OCI-LY1 (cell line): ENCODE data around the gene GSTA1.
"Not testable (repeated sequence)": the region's sequence is repeated elsewhere in the genome, so short reads cannot be mapped to it uniquely, and the experiment has no call there.

ENCODE experiments used
- H2AFZ ChIP-seq: fragments of 200-600 bp; sonication (generic), shearing (Covaris generic); 2 replicates; pipeline ENCODE4 v1.6.0; 2014; ENCODE audit warnings: antibody characterized with exemption, mild to moderate bottlenecking, low read length
- H3F3A ChIP-seq: fragments of 200-600 bp; sonication (generic), shearing (Covaris generic); 2 replicates; pipeline ENCODE4 v1.6.0; 2014; ENCODE audit warnings: mild to moderate bottlenecking, antibody characterized with exemption, low read length, moderate library complexity; ENCODE audit not compliant: insufficient read depth
- H3K27ac ChIP-seq: fragments of 200-600 bp; sonication (generic); 2 replicates; pipeline ENCODE4 v1.5.1; 2014; ENCODE audit warnings: low read length, mixed run types, mild to moderate bottlenecking, low read depth; ENCODE audit not compliant: poor library complexity, severe bottlenecking
- H3K27me3 ChIP-seq: fragments of 200-600 bp; sonication (generic); 2 replicates; pipeline ENCODE4 v1.6.0; 2014; ENCODE audit warnings: antibody characterized with exemption, mild to moderate bottlenecking, low read length, moderate library complexity; ENCODE audit not compliant: insufficient read depth
- H3K36me3 ChIP-seq: fragments of 200-600 bp; sonication (generic); 2 replicates; pipeline ENCODE4 v1.6.1; 2014; ENCODE audit warnings: mild to moderate bottlenecking, antibody characterized with exemption, low read length, moderate library complexity, mixed read lengths; ENCODE audit not compliant: insufficient read depth
- H3K4me1 ChIP-seq: fragments of 200-600 bp; sonication (generic); 2 replicates; pipeline ENCODE4 v1.5.1; 2014; ENCODE audit warnings: mild to moderate bottlenecking, low read length, moderate library complexity; ENCODE audit not compliant: insufficient read depth, severe bottlenecking
- H3K4me2 ChIP-seq: fragments of 200-600 bp; sonication (generic), shearing (Covaris generic); 2 replicates; pipeline ENCODE4 v1.6.1; 2014; ENCODE audit warnings: low read length
- H3K4me3 ChIP-seq: fragments of 200-600 bp; sonication (generic); 2 replicates; pipeline ENCODE4 v1.5.1; 2014; ENCODE audit warnings: low read length, low read depth, mild to moderate bottlenecking, mixed read lengths; ENCODE audit not compliant: poor library complexity, severe bottlenecking
- H3K79me2 ChIP-seq: fragments of 200-600 bp; shearing (Covaris generic); 2 replicates; pipeline ENCODE4 v1.6.1; 2016; ENCODE audit warnings: mixed run types, low read length, mixed read lengths; ENCODE audit not compliant: insufficient read depth
- H3K9ac ChIP-seq: fragments of 200-600 bp; sonication (generic), shearing (Covaris generic); 2 replicates; pipeline ENCODE4 v1.6.1; 2014; ENCODE audit warnings: mild to moderate bottlenecking, low read length, mixed read lengths
- H3K9me2 ChIP-seq: fragments of 200-600 bp; sonication (generic), shearing (Covaris generic); 2 replicates; pipeline ENCODE4 v1.6.1; 2014; ENCODE audit warnings: low read depth, mild to moderate bottlenecking, low read length, mixed read lengths
- H3K9me3 ChIP-seq: fragments of 200-600 bp; shearing (Covaris generic); 2 replicates; pipeline ENCODE4 v1.6.1; 2014; ENCODE audit warnings: low read length, mixed read lengths
- H4K20me1 ChIP-seq: fragments of 200-600 bp; sonication (generic), shearing (Covaris generic); 2 replicates; pipeline ENCODE4 v1.6.0; 2016; ENCODE audit warnings: mild to moderate bottlenecking, low read length; ENCODE audit not compliant: insufficient read depth
- EZH2 ChIP-seq: fragments of 200-600 bp; sonication (generic), shearing (Covaris generic); IDR thresholded peaks from 2 replicates; pipeline ENCODE4 v1.8.0; 2017; ENCODE audit warnings: borderline replicate concordance, mixed run types, mild to moderate bottlenecking, antibody characterized with exemption, low read length, moderate library complexity, mixed read lengths
- TF ChIP-seq, protein P1 (sequence below): fragments of 200-600 bp; sonication (generic), shearing (Covaris generic); IDR thresholded peaks from 2 replicates; pipeline ENCODE4 v1.5.1; 2017; ENCODE audit warnings: mild to moderate bottlenecking, antibody characterized with exemption, low read length, moderate library complexity, mixed read lengths

Gene GSTA1

DNA sequence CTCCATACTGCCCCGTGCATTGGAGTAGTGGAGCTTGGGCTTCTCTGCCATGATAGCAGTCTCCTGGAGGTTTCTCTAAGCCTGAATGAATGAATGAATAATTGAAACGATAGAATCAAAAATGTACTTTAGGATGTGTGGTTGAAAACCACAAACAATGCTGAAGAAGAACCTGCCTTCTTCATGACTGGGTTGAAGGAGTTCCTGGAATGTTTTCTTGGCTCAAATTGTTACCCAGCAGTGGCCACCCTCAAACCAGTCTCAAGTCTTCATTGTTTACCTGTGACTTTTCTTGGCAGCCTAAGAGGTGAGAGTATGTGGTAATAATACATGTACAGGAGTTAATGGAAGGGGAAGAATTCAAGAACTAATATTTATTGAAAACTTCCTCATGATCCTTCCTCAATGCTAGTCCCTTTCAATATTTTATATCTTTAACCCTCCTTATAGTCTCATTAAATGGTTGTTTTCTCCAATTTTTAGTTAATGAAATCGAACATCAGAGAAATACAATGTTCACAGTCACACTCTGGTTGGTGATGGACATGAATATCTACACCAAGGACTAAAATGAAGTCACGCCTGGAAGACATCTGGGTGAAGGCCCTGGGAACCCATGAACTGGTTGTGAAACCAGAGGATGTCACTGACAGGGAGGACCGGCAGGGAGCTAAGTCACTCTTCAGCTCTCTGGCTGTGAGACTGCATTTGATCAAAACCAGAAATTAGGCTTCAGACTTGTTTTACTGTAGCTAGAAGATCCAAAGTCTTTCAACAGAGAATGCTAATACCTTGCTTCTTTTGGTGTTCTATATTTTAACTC, 37.4 kb upstream of the GSTA1 start, which contains the start of gene GSTA5:
GSTA5 (minus strand) TSS at position 51 of the 823 bp plus-strand sequence.
- Histone ChIP-seq H3K79me2 (no peaks in the 10 kb centered on the region), H2AFZ (no peak within 1 kb of the TSS), H3K4me3 (no peak within 1 kb of the TSS), H3K4me1 (no peaks in the 10 kb centered on the region), H4K20me1 (no peaks in the 10 kb centered on the region), H3K27ac (no peak within 1 kb of the TSS), H3K4me2 (no peak within 1 kb of the TSS), H3K27me3 (no peaks in the 10 kb centered on the region), H3K36me3 (no peaks in the 10 kb centered on the region), H3K9me2 (no peaks in the 10 kb centered on the region), H3F3A (no peaks in the 10 kb centered on the region), H3K9me3 (no peaks in the 10 kb centered on the region), H3K9ac (no peak within 1 kb of the TSS)
- no peak for TF ChIP-seq EZH2
- TF ChIP-seq, protein P1, sequence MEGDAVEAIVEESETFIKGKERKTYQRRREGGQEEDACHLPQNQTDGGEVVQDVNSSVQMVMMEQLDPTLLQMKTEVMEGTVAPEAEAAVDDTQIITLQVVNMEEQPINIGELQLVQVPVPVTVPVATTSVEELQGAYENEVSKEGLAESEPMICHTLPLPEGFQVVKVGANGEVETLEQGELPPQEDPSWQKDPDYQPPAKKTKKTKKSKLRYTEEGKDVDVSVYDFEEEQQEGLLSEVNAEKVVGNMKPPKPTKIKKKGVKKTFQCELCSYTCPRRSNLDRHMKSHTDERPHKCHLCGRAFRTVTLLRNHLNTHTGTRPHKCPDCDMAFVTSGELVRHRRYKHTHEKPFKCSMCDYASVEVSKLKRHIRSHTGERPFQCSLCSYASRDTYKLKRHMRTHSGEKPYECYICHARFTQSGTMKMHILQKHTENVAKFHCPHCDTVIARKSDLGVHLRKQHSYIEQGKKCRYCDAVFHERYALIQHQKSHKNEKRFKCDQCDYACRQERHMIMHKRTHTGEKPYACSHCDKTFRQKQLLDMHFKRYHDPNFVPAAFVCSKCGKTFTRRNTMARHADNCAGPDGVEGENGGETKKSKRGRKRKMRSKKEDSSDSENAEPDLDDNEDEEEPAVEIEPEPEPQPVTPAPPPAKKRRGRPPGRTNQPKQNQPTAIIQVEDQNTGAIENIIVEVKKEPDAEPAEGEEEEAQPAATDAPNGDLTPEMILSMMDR: no peak

DNA sequence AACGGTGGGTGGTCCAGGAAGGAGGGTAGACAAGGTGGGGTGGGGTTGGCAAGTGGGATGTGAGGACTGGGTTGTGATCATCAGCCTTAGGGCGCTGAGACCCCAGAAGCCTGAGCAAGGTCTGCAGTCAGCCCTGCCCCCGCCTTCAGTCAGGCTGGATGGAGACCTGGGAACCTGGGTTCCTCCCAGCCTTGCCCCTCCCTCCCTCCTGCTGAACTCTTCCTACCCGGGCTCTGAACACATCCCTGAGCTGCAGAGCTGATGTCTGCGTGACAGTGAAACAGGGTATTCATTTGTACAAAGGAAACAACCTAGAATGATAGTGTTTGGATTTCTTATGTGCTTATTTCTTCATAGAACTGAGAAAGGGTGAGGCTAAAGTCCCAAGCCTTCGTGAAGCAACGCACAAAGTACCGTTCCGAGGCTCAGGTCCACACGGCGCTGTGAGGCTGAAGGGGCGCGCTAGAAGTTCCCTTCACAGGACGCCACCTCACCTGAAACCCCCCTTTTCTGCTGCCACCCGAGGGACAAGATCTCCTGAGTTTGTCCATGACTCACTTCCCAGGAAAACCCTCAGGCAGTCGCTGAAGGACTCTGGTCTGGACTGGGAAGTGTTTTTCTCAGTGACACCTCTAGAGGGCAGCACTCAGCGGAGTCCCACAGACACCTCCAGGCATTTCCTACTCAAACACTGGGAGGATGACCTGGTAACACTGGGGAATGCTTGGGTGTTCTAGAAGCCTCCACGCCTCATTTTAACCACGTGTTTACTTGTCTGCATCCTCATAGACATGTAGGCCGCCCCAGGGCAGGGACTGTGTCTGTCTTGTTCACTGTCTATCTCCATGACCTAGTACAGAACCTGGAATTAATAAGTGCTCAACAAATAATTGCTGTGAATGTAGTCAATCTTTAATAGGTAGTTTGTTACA, 35.8 kb upstream of the GSTA1 start:
- Histone ChIP-seq H3K4me2 (no peak overlapping the region), H3K4me3 (no peak overlapping the region), H3K36me3 (no peaks in the 10 kb centered on the region), H3K27me3 (no peaks in the 10 kb centered on the region), H3K9ac (no peak overlapping the region), H3K4me1 (no peaks in the 10 kb centered on the region), H3K9me2 (no peaks in the 10 kb centered on the region), H2AFZ (no peak overlapping the region), H3K79me2 (no peaks in the 10 kb centered on the region), H3K9me3 (no peaks in the 10 kb centered on the region), H3F3A (no peaks in the 10 kb centered on the region), H4K20me1 (no peaks in the 10 kb centered on the region), H3K27ac (no peak overlapping the region)
- TF ChIP-seq EZH2: no peak
- TF ChIP-seq, protein P1: peak; percentile 83

DNA sequence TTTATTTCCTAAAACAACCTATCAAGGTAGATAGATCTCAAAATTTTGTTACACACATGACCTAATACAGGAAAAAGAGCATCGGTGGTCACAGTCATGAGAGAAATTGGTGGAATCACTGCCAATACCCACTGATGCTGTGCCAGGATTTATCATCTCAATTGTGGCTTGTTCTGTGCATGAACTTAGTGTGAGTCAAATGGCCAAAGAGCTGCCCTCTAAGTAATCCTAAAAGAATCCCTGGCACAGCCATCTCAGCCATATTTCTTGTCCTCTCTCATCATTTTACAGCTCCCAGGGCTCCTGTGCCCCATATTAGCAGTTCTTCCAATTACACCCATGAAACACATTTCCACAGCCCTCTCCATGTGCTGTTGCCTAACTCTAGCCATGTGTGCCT, 30.9 kb upstream of the GSTA1 start:
- Histone ChIP-seq H3K27me3 (no peaks in the 10 kb centered on the region), H4K20me1 (no peaks in the 10 kb centered on the region), H2AFZ (no peak overlapping the region), H3K9me2 (no peaks in the 10 kb centered on the region), H3K27ac (no peak overlapping the region), H3K36me3 (no peaks in the 10 kb centered on the region), H3K79me2 (no peaks in the 10 kb centered on the region), H3K9ac (no peak overlapping the region), H3K4me2 (no peak overlapping the region), H3K4me3 (no peak overlapping the region), H3K4me1 (no peaks in the 10 kb centered on the region), H3K9me3 (no peaks in the 10 kb centered on the region), H3F3A (no peaks in the 10 kb centered on the region)
- TF ChIP-seq, protein P1: no peak
- TF ChIP-seq EZH2: no peak

DNA sequence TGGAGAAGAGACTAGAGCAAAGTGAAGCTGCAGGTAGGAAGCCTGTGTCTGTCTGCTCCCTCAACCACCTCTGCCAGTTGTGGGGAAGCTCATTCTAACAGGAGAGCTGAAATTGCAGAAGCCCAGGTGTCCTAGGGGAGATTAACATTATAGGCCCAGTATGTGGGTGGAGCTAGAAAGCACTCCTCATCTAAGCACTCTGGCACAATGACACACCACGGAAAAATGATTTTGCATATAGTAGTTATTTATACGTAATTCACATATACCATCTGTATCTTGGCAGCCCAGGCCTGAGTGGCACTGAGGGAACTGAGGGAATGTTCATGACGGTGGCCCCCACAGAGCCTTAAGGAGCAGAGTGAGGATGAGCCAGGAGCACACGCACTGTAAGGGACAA, 27.3 kb upstream of the GSTA1 start:
- not testable (repeated sequence) for H4K20me1 ChIP-seq, H3K4me1 ChIP-seq, H3K9me3 ChIP-seq, H3K4me2 ChIP-seq, H3K9ac ChIP-seq, H3K79me2 ChIP-seq, H3K36me3 ChIP-seq, H3K9me2 ChIP-seq, H3F3A ChIP-seq, H3K27ac ChIP-seq, H2AFZ ChIP-seq, H3K27me3 ChIP-seq, H3K4me3 ChIP-seq
